CD14-positive monocyte (primary cell): ENCODE results near the gene ZBTB43. TPM values are rescaled to one million over a fixed set of nuclear protein-coding genes. Genes with fewer than 3 reads are reported as not detected.

Source experiments
- DNase-seq, 3 donors: peaks; one replicate each; pipeline ENCODE4 v3.0.0-alpha.2; 2011 to 2022
- H2AFZ ChIP-seq: 2 replicates; pipeline ENCODE4 v1.6.0; 2012; ENCODE audit warnings: mild to moderate bottlenecking, low read depth, low read length, inconsistent platforms; ENCODE audit not compliant: insufficient read depth, poor library complexity, severe bottlenecking
- H3K27ac ChIP-seq, 2 donors: 1 replicate in 1 of 2; 2 replicates in 1 of 2; pipeline ENCODE4 v1.5.1; 2012 to 2013; ENCODE audit warnings: low read length in 2 of 2, control low read depth in 1 of 2, inconsistent platforms in 1 of 2, low read depth in 1 of 2, mild to moderate bottlenecking in 1 of 2
- H3K27me3 ChIP-seq, 2 donors: one replicate each; pipeline versions ENCODE4 v1.6.0 to v1.6.1; 2011 to 2013; ENCODE audit warnings: low read length in 2 of 2; ENCODE audit not compliant: control insufficient read depth in 2 of 2, insufficient read depth in 2 of 2
- H3K36me3 ChIP-seq, 2 donors: replicated peaks in 1 of 2; 1 replicate in 1 of 2; 2 replicates in 1 of 2; pipeline versions ENCODE4 v1.5.1 to v1.6.1; 2012 to 2013; ENCODE audit warnings: low read length in 2 of 2, control low read depth in 1 of 2, inconsistent platforms in 1 of 2, mild to moderate bottlenecking in 1 of 2; ENCODE audit not compliant: insufficient read depth in 2 of 2, control insufficient read depth in 1 of 2
- H3K4me1 ChIP-seq, 2 donors: 1 replicate in 1 of 2; 2 replicates in 1 of 2; pipeline versions ENCODE4 v1.5.1 to v1.6.1; 2012 to 2013; ENCODE audit warnings: low read length in 2 of 2, control low read depth in 1 of 2, inconsistent platforms in 1 of 2, mild to moderate bottlenecking in 1 of 2, moderate library complexity in 1 of 2; ENCODE audit not compliant: insufficient read depth in 2 of 2, control insufficient read depth in 1 of 2
- H3K4me2 ChIP-seq: replicated peaks from 2 replicates; pipeline ENCODE3; 2012; ENCODE audit warnings: low read length, moderate library complexity, mild to moderate bottlenecking; ENCODE audit not compliant: poor library complexity, severe bottlenecking; ENCODE audit errors: extremely low read depth
- H3K4me3 ChIP-seq, 3 experiments: fragments of 200-600 bp in 1 of 3; sonication (generic) in 1 of 3; replicated peaks in 1 of 3; 1 replicate in 2 of 3; 2 replicates in 1 of 3; pipeline ENCODE4 v1.5.1; 2011 to 2013; ENCODE audit warnings: low read length in 3 of 3, mild to moderate bottlenecking in 3 of 3, control low read depth in 2 of 3, low read depth in 2 of 3, inconsistent platforms in 1 of 3, moderate library complexity in 1 of 3
- H3K79me2 ChIP-seq: 2 replicates; pipeline ENCODE4 v1.6.0; 2012; ENCODE audit warnings: mild to moderate bottlenecking, control low read depth, inconsistent platforms, low read length, moderate library complexity; ENCODE audit not compliant: insufficient read depth
- H3K9ac ChIP-seq: 2 replicates; pipeline ENCODE4 v1.6.0; 2017; ENCODE audit warnings: low read length, mild to moderate bottlenecking; ENCODE audit not compliant: insufficient read depth, poor library complexity, severe bottlenecking
- H3K9me3 ChIP-seq, 2 donors: replicated peaks in 1 of 2; 1 replicate in 1 of 2; 2 replicates in 1 of 2; pipeline versions ENCODE4 v1.5.1 to v1.6.1; 2012 to 2013; ENCODE audit warnings: low read length in 2 of 2, control low read depth in 1 of 2; ENCODE audit not compliant: control insufficient read depth in 1 of 2, insufficient read depth in 1 of 2
- H4K20me1 ChIP-seq: 2 replicates; pipeline ENCODE4 v1.6.0; 2012; ENCODE audit warnings: mild to moderate bottlenecking, low read length, control low read depth, moderate library complexity; ENCODE audit not compliant: insufficient read depth
- H3K27ac Mint-ChIP-seq, 7 donors: one replicate each; pipeline ENCODE4 v1.8.0; 2020; ENCODE audit warnings: mild to moderate bottlenecking in 7 of 7, mixed read lengths in 7 of 7, moderate library complexity in 6 of 7, inconsistent platforms in 2 of 7
- H3K27me3 Mint-ChIP-seq, 3 donors: one replicate each; pipeline ENCODE4 v1.8.0; 2021 to 2022; ENCODE audit warnings: low read depth in 3 of 3, mild to moderate bottlenecking in 3 of 3, mixed read lengths in 3 of 3, moderate library complexity in 3 of 3, inconsistent platforms in 1 of 3
- H3K36me3 Mint-ChIP-seq, 2 donors: one replicate each; pipeline ENCODE4 v1.8.0; 2020; ENCODE audit warnings: mixed read lengths in 2 of 2, inconsistent platforms in 1 of 2, mild to moderate bottlenecking in 1 of 2
- H3K4me1 Mint-ChIP-seq: one replicate; pipeline ENCODE4 v1.8.0; 2020; ENCODE audit warnings: mild to moderate bottlenecking, mixed read lengths
- H3K4me3 Mint-ChIP-seq, 2 donors: one replicate each; pipeline ENCODE4 v1.8.0; 2020; ENCODE audit warnings: mild to moderate bottlenecking in 2 of 2, mixed read lengths in 2 of 2, moderate library complexity in 1 of 2
- H3K9me3 Mint-ChIP-seq, 7 donors: one replicate each; pipeline ENCODE4 v1.8.0; 2020 to 2022; ENCODE audit warnings: mixed read lengths in 7 of 7, mild to moderate bottlenecking in 6 of 7, moderate library complexity in 6 of 7, inconsistent platforms in 2 of 7
- CTCF ChIP-seq: fragments of 200-600 bp; IDR thresholded peaks from one replicate; pipeline ENCODE4 v1.8.0; 2022; ENCODE audit warnings: antibody characterized with exemption, mild to moderate bottlenecking
- WGBS: methylation state at CpG from one replicate; pipeline ENCODE4 v1.1.5; 2013; ENCODE audit warnings: missing lambda C conversion rate; ENCODE audit not compliant: insufficient coverage; 5-methylcytosine and 5-hydroxymethylcytosine counted together
- intact Hi-C, 2 donors: fragments of 100-400 bp; cut with micrococcal nuclease; formaldehyde crosslinking; loops; one replicate each; pipeline versions ENCODE4 v1.15.0 to v1.15.1; 2023
- polyA plus RNA-seq, 3 donors: library from polyadenylated mRNA; depleted of rRNA in 1 of 3; unstranded in 2 of 3; stranded (reverse) in 1 of 3; fragments of 300-500 nt in 2 of 3; fragments of >200 nt in 1 of 3; fragmentation: Illumina TruSeq in 2 of 3; gene quantifications; 1 replicate in 2 of 3; 2 replicates in 1 of 3; pipeline ENCODE4 v1.2.3, GENCODE V29; 2012 to 2021

ZBTB43 gene
- polyA plus RNA-seq, 3 donors = 6.1 to 15.9 (median 6.8) TPM

GRCh38 chr9:126847051-126847450, 42.2 kb downstream of the ZBTB43 start:
- peak overlapping the region in 1 of 7 donors; percentile 48 for H3K27ac Mint-ChIP-seq
- intact Hi-C loops = no loop called here
- Histone ChIP-seq H3K9me3 (no peaks in the 10 kb centered on the region), H3K27ac (no peak overlapping the region), H3K27me3 (no peaks in the 10 kb centered on the region), H3K4me3 (no peak overlapping the region), H3K9ac (no peak overlapping the region), H3K4me1 (peaks cover 12% of the 10 kb centered on the region in 2 donors), H2AFZ (no peak overlapping the region), H3K79me2 (no peaks in the 10 kb centered on the region), H3K4me2 (no peak overlapping the region), H3K36me3 (no peaks in the 10 kb centered on the region), H4K20me1 (no peaks in the 10 kb centered on the region)
- no peak for DNase-seq
- peaks cover 0 to 1% (median 0%) of the 10 kb centered on the region in 7 donors for H3K9me3 Mint-ChIP-seq
- peaks cover 22% of the 10 kb centered on the region for H3K4me1 Mint-ChIP-seq
- no peak overlapping the region for H3K4me3 Mint-ChIP-seq
- peaks cover 2 to 4% (median 3%) of the 10 kb centered on the region in 3 donors for H3K27me3 Mint-ChIP-seq
- 96% methylated on average over 7 of the region's 8 CpGs for WGBS
- no peak for TF ChIP-seq CTCF
- H3K36me3 Mint-ChIP-seq = no peaks in the 10 kb centered on the region

GRCh38 chr9:126849591-126850225, 44.9 kb downstream of the ZBTB43 start:
- H3K79me2 ChIP-seq = no peaks in the 10 kb centered on the region
- H3K36me3 Mint-ChIP-seq = no peaks in the 10 kb centered on the region
- no peak overlapping the region for H3K4me3 ChIP-seq
- no peaks in the 10 kb centered on the region for H3K27me3 ChIP-seq
- H3K4me1 Mint-ChIP-seq = peaks cover 13% of the 10 kb centered on the region
- no peak overlapping the region for H3K9ac ChIP-seq
- H4K20me1 ChIP-seq = no peaks in the 10 kb centered on the region
- H3K9me3 Mint-ChIP-seq = peaks cover 0 to 1% (median 0%) of the 10 kb centered on the region in 7 donors
- no peak for TF ChIP-seq CTCF
- peaks cover 3 to 4% (median 3%) of the 10 kb centered on the region in 3 donors for H3K27me3 Mint-ChIP-seq
- peak overlapping the region in 2 of 7 donors; percentile 15 to 49 for H3K27ac Mint-ChIP-seq
- no CpG with 5 or more reads among the region's 8 CpGs for WGBS
- intact Hi-C loops = no loop called here
- no peak overlapping the region for H3K4me3 Mint-ChIP-seq
- no peaks in the 10 kb centered on the region for H3K36me3 ChIP-seq
- H3K4me1 ChIP-seq = peaks cover 9 to 12% of the 10 kb centered on the region in 2 donors
- no peaks in the 10 kb centered on the region for H3K9me3 ChIP-seq
- no peak overlapping the region for H3K4me2 ChIP-seq
- no peak overlapping the region for H2AFZ ChIP-seq
- H3K27ac ChIP-seq = no peak overlapping the region
- DNase-seq = no peak
